GM21423 (cell line): ENCODE results near the gene MAGI1.
"Not testable (repeated sequence)": the region's sequence is repeated elsewhere in the genome, so short reads cannot be mapped to it uniquely, and the experiment has no call there.

Source experiments
- ATAC-seq: cut with Tn5 transposase; IDR thresholded peaks from one replicate; pipeline ENCODE4 v1.9.1; 2021; ENCODE audit warnings: mild to moderate bottlenecking, moderate library complexity; ENCODE audit not compliant: unreplicated experiment

The MAGI1 gene

DNA sequence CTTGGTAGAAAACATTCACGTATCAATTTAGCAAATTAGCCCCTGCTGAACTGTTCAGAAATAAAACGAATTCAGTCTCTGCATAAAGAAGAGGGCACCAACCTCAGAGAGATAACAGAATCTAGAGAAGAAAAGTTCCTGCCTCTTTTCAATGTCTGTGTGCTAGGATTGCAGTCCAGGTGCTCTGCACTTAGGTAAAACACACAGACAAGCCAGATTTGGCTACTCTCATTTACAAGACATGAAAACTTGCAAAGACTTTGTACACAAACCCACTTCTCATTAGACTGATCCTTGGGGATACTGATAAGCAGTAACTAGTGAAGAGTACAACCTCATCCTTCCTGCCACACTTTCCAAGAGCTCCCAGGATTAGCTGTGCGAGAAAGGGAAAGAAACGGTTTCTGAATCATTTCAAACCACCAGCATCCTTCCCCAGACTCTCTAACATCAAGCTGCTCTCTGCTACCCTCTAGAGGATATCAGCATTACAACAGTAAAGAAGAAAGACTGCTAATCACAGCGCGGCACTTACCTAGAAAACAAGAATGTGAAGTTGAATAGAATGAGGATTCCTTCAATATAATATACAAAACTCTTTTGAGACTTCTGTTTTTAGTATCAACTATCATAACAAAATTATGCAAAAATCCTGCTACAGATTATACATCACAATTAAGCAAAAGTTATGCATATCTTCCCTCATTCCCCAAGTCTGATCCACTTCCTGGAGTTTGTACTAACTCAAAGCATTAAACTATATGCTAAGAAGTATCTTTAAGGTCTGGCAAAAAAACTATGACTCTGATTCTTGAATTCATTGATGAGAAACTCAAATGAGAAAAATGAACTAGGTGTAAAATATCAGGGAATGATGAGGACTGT lies 306.4 kb downstream of the MAGI1 start:
- peak; percentile 97 for ATAC-seq

DNA sequence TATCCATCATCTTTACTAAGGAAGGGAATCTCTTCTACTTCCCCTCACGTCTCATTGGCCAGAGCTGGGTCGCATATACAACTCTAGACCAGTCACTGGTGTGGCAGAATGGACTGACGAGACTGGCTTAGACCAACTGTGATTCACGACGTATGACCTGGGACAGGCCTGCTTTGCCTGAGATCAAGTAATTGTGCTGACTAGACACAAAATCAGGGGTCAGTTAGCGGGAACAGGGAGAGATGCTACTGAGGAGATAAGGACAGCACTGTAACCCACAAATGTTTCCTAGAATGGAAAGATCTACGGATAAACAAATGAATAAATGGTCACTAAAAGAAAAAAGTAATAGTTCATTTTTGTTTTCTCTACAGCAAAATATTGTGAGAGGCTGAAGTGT lies 308.3 kb downstream of the MAGI1 start:
- no peak for ATAC-seq

DNA sequence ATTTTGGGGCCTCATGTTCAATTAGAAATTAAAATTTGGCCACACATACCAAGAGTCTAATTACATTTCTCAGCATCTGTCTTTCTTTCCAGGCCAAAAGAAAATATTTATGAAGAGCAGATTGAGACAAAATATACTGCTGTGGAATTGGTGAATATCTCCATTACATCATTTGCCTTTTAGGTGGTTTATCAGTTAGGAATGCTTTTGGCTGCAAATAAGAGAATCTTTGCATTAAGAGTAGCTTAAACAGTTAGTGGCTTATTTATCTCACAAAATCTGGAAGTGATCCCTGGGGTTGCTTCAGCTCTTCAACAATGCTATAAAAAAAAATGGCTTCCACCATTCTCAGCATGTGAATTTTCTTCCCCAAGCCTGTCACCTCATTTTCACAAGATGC lies 308.7 kb downstream of the MAGI1 start:
- no peak for ATAC-seq

DNA sequence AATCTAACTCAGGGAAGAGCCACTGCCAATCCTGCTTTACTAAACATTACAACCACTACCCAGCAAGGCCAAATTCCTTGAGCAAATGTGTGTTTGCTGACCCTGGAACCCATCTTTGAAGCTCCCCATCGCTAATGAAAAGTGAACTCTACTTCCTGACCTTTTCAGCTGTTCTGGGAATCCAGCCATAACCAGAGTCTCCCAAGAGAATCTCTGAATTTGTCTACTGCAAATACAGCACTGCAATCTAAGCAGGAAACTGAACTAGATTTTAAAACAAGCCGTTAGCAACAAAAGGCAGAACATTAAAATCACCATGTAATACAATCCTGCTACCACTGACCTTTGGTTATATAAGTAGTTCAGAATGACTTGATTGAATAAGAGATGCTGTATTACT lies 309.2 kb downstream of the MAGI1 start:
- ATAC-seq = no peak

DNA sequence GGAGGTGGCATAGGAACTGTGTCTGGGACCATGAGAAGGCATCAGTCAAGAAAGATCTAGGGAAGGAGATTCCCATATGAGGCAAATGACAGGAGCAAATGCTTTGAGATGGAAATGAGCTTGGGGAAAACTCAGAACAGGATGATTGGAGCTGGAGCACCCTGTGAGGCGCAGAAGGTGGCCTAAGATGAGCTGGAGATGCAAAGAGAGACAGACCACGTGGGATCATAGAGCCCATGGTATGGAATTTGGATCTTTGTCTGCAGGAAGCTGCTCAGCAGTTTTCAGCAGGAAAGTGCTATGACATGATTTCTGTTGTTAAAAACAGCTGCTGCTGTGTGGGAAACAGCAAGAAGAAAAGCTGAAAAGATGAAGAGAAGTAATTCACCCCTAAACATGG lies 310.6 kb downstream of the MAGI1 start:
- no peak for ATAC-seq

DNA sequence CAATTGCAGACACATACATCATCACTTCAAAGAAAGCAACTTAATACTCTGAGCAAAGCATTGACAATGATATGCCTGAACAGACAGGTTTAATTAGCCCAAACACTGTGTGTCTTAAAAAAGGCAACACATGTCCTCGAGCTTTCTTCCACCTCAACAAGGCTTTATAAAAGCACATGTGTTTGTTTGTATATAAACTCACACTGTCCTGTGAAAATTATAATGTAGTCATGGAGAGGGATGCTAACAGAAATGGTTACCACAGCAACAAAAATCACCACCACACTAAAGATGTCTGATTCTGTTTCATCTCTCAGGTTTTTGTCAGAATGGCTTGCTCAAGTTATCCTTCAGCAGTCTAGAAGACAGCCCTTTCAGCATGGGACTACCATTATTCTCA lies 314.7 kb downstream of the MAGI1 start:
- ATAC-seq = no peak

DNA sequence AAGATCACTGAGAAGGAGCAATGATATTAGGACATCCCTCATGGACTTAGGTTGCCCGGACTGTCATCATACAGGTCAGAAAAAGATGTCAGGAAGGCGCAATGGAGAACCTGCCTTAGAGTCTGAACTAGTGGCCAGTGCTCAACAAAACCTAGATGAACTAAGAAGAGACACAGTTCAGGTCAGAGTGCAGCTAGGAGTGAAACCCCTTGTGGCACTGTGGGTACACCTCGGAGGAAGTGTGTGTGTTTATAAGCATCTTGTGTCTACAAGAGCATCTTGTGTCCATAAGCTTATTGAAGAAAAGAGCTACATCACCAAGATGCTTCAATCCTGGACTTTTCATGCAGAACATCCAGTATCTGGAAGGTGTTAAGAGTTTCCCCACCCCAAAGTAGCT lies 315.7 kb downstream of the MAGI1 start:
- ATAC-seq = no peak

DNA sequence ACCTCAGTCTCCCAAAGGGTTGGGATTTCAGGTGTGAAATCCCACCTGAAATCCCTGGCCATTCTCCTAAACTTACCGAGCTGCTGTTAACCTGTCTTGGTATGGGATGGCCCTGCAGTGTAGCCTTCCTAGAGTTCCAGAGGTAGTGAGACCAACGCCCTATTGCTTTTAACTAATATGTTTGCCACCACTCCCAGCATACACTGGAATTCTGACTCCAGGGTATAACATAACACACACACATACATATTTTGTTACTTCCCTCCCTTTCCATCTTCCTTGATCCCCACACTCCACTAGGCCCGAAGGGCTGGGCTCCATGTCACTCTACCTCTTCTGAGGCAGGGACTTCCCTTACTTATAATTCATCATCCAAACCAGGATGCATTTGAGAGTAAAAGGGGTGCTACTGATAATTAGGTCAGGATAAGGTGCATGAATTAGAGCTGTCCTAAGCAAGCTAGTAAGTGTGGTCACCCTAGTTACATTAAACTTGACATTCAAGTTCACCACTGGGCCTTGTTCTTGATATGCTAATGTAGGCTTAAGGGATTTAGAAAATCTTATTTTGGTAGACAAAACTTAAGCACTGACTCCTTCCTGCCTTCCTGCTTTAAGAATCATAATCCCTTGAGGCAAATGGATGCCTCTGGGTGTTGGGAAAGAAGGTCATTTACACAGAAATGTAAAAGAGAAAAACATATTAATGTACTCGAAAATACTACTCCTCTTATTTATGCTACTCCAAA lies 317.6 kb downstream of the MAGI1 start:
- ATAC-seq = no peak

DNA sequence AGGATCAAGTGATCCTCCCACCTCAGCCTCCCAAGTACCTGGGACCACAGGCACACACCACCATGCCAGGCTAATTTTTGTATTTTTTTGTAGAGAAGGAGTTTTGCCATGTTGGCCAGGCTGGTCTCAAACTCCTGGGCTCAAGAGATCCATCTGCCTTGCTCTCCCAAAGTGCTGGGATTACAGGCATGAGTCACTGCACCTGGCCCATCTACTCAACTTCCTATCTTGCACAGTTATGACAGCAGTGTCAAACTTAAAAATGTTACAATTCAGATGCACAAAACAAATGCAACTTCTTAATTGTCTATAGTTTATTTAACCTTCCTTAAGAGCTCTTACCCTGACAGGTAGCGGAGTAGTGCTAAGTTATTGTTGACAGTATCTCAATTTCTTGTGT lies 319.1 kb downstream of the MAGI1 start:
- ATAC-seq = not testable (repeated sequence)

DNA sequence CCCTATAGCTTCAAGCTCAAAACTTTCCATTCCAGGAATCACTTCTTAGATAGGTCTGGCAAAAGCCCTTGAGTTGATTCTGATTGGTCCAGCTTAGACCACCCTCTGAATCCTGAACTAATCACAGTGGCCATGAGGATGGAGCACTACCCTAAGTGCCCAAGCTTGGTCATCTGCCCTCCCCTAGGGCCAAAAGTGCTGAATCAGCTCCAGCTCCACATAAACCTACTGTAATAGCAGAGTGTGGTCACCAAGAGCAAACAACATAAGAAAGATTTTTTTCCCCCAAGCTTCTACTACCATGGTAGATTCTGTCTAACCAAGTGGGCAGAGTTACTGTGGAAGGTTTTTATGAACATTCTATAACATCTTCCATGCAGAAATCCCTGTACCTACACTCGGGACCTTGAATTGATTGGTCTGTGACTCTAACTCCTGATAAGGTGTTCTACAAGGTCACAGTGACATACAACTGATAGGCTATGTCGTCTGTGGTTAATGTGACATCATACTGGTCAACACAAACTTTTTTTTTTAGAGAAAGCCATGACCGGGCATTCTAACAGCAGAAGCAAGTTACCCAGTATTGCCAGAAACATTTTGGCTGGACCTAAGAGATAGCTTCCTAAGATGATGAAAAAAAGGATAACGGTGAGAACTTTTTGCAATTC lies 320.9 kb downstream of the MAGI1 start:
- ATAC-seq = no peak

DNA sequence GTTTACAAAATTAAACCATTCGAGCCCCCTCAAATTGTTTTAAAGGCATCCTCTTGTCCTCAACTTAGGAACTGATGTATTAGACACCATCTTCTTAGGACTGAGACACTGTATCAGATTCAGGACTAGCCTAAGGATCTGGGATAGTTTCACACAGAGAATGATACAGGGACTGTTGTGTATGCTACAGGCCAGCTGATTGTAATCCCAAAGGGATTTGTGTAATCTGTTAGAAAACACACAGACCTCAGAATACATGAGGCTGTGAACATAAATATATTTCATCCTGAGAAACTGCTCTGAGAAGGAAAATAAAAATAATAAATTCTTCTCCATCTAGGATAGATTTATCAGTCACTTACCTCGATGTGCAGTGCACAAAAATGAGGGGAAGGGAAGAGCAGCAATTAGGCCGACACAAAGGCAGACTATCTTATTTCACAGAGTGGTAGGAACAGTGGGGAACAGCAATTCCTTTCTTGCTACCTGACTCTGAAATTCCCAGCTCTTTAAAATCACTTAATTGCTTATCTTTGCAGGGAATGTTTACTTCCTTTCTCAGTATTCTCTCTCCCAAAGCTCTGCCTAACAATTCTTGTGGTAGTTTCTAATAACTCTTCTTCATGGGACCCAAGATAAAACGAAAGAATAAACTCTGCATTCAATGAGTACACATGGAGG lies 322.5 kb downstream of the MAGI1 start:
- no peak for ATAC-seq

DNA sequence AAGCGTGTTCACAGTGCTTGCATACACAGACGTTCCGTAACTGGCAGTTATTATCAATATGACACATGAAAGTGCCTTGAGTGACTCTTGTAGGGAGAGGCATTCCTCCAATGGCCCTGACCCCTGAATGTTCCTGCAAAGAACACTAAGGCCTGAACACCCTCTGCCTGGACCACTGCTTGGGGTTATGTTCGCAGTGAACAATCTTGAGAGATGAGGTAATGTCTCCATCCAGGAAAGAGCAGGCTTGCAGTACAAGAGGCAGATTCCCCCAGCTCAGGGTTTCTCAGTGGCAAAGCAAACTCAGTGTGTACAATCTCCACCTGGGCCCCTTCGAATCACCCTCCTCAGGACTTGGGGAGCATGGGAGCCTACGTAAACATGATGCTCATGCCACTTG lies 324.6 kb downstream of the MAGI1 start:
- ATAC-seq = no peak

DNA sequence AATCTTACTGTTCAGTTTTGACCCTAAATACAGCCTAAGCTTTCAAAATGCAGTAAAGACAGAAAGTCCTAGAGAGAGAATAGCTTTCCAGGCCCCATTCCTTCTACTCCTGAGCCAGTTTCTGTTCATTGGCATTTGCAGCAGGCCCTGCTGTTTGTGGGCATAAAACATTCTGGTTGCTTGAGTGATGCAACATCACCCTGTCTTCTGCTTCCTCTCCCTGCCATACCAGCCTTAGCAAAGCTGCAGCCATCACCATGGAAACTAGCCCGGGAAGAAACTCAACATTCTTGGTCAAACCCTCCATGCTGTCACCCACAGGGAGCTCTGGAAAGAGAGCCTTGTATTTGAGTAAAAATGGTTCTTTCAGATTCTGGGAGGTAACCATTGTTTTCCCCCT lies 325.7 kb downstream of the MAGI1 start:
- ATAC-seq = no peak

DNA sequence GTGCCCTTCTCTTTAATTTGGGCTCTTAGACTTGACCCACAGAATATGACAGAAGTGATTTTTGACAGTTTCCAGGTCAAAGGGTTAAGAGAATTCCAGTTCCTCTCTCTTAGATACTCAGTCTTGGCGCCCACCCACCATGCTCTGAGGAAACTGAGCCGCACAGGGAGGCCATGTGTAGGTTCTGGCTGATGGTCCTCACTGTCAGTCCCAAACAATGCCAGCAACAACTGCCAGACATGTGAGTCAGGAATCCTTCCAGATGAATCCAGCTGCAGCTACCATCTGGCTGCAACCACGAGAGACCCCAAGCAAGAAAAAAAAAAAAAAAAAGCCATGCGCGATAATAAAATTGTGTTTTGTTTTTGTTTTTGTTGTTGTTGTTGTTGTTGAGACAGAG lies 326.6 kb downstream of the MAGI1 start:
- no peak for ATAC-seq

DNA sequence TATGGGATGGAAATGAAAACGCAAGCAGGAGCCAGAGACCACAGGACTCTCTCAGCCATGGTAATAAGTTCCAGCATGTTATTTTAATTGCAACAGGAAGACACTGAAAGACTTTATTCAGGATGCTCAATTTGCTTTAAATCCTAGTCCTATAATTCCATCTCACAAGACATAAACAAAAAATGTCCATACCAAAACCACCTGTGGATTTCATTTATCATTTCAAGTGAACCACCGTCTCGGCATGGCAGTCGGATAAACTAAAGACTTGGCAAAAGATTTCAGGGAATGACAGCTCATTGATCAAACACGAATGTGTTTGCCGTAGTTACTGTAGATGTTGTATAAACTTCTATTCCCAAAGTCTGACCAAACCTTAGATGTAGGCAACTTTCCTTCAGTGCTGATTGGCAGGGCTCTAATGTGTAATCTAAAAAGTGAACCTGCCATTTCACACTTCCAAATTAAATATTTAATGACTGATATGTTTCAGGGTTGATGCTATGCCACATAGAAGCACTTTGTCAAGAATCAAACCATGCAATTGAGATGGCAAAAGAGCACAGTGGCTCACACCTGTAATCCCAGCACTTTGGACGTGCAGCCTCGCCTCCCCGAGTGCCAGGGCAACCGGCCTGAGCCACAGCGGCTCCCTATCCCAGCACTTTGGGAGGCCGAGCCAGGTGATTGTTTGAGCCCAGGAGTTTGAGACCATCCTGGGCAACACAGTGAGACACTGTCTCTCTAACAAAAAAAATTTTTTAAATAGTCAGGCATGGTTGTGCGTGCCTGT lies 331.7 kb downstream of the MAGI1 start:
- no peak for ATAC-seq

DNA sequence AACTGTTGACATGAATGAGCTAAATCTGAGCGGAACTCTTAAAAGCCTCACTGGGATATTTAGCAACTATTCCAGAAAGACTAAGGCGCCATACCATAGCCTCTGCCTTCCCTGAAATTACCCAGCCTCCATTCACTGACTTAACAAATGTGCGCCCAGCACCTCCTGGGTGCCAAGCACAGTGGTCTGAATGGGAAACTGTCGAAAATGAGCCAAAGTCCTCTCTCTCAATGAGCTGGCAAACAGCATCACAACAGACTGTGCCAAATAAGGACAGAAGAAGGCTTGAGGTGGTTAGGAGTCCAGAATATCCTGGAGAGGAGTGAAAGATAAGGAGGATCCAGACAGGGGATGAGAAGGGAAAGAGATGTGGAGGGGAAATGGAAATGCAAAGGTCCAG lies 332.4 kb downstream of the MAGI1 start:
- no peak for ATAC-seq

DNA sequence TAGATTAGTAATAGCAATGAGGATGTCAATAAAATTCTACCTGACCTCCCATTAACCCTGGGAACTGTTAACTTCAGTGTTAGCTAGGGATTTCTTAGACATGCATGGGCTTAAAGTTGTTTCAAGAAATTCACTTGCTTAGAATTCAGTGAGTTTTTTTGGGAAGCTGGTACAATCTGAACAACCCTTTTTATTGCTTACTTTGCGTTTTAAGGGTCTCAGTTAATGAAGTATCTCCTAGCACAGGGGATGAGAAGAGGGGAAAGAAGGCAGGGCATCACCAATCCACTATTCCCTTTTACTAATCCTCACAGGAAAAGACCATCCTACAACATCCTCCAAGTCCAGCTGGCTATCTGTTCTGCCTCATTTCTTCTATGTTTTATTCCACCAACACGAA lies 334.9 kb downstream of the MAGI1 start:
- no peak for ATAC-seq

DNA sequence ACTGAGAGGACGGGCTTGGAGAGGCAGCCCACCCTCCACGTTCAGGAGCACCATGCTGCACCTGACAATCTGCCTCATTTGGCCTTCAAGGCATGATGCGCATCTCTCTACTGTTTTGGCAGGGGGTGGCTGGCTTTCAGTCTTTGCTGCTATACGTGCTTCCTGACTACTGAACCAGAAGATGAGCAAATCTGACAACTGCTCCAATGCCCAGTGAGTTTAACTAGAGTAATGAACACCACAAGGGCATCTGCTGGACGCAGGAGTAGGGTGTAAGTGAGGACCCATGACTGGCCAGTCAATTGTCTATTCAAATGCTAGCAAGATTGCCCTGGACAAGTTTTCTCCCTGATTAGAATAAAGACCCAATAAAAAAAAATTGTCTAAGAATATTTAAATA lies 335.7 kb downstream of the MAGI1 start:
- ATAC-seq = no peak

DNA sequence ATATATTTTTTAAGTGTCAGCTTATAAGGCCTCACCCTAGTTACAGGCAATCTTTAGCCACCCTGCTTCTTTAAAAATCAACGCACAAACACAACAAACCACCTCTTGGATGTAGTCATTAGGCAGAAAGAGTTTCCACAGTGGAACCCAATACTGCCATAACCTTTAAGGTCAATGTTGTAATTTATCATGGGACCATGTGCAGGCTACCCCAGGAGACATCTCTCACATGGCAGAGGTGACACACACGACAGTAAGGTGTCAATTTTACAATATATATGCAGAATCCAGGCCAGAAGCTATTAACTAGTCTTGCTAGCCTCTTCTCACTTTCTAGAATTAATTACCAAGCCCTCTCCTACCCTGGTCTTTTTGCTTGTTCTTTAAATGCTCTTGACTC lies 336.5 kb downstream of the MAGI1 start:
- ATAC-seq = no peak

DNA sequence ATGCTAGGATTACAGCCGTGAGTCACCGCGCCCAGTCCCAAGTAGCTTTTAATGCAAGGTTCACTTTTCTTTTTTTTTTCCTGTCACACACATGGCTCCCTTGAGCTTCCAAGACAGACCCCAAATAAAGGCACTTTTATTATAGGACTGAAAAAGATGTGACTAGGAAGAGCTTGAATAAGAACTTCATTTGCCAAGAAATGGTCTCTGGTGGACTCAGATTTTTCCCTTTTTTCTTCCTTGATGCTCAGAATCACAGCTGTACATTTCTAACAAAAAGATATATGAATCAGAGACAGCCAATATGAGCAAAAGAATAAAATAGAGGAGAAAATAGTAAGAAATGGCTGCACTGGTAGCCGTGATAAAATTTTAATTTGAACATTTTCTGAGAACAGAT lies 337.2 kb downstream of the MAGI1 start:
- ATAC-seq = no peak
